ENCODE measurements around the gene NBDY.

GRCh38 chrX:56787734-56788152 is 58.7 kb downstream of the NBDY start:
- no peak for TF ChIP-seq EZH2 (IDR thresholded peaks at IDR 0.05; ENCODE audit: borderline replicate concordance, low read depth, low read length, severe bottlenecking)
- TF ChIP-seq CTCF (IDR thresholded peaks at IDR 0.05; ENCODE audit: borderline replicate concordance, extremely low read depth, low read length, poor library complexity, severe bottlenecking): no peak

All from DND-41 (cell line).